Effector memory CD8-positive, alpha-beta T cell (primary cell): ENCODE data around the gene SCLY.

Experiments used
- ATAC-seq: fragments of 150-1000 bp; cut with Tn5 transposase; replicated peaks from 2 replicates; pipeline ENCODE4 v1.10.0; 2021; ENCODE audit warnings: mild to moderate bottlenecking, moderate library complexity
- DNase-seq, 3 experiments: peaks; one replicate each; pipeline ENCODE4 v3.0.0; 2021
- H3K27ac Mint-ChIP-seq, 2 donors: one replicate each; pipeline ENCODE4 v1.8.0; 2022; ENCODE audit warnings: mild to moderate bottlenecking in 2 of 2, mixed read lengths in 2 of 2, moderate library complexity in 2 of 2
- H3K27me3 Mint-ChIP-seq, 2 donors: one replicate each; pipeline ENCODE4 v1.8.0; 2022; ENCODE audit warnings: mixed read lengths in 2 of 2
- H3K36me3 Mint-ChIP-seq: one replicate; pipeline ENCODE4 v1.8.0; 2022; ENCODE audit warnings: mild to moderate bottlenecking, moderate library complexity, mixed read lengths; ENCODE audit not compliant: insufficient read depth
- H3K4me1 Mint-ChIP-seq, 2 donors: one replicate each; pipeline ENCODE4 v1.8.0; 2022; ENCODE audit warnings: low read depth in 2 of 2, mixed read lengths in 2 of 2
- H3K4me3 Mint-ChIP-seq, 2 donors: one replicate each; pipeline ENCODE4 v1.8.0; 2022; ENCODE audit warnings: mild to moderate bottlenecking in 2 of 2, mixed read lengths in 2 of 2, moderate library complexity in 2 of 2
- H3K9me3 Mint-ChIP-seq, 2 donors: one replicate each; pipeline ENCODE4 v1.8.0; 2022; ENCODE audit warnings: mixed read lengths in 2 of 2

Gene SCLY

GRCh38 chr2:238121511-238122286 lies 60.9 kb downstream of the SCLY start:
- no peaks in the 10 kb centered on the region for H3K36me3 Mint-ChIP-seq
- H3K9me3 Mint-ChIP-seq = peaks cover 0 to 1% of the 10 kb centered on the region in 2 donors
- H3K27ac Mint-ChIP-seq = no peak overlapping the region
- DNase-seq (no peak), ATAC-seq (no peak)
- peaks cover 14 to 21% of the 10 kb centered on the region in 2 donors for H3K27me3 Mint-ChIP-seq
- H3K4me1 Mint-ChIP-seq = no peaks in the 10 kb centered on the region
- no peak overlapping the region for H3K4me3 Mint-ChIP-seq

DNA sequence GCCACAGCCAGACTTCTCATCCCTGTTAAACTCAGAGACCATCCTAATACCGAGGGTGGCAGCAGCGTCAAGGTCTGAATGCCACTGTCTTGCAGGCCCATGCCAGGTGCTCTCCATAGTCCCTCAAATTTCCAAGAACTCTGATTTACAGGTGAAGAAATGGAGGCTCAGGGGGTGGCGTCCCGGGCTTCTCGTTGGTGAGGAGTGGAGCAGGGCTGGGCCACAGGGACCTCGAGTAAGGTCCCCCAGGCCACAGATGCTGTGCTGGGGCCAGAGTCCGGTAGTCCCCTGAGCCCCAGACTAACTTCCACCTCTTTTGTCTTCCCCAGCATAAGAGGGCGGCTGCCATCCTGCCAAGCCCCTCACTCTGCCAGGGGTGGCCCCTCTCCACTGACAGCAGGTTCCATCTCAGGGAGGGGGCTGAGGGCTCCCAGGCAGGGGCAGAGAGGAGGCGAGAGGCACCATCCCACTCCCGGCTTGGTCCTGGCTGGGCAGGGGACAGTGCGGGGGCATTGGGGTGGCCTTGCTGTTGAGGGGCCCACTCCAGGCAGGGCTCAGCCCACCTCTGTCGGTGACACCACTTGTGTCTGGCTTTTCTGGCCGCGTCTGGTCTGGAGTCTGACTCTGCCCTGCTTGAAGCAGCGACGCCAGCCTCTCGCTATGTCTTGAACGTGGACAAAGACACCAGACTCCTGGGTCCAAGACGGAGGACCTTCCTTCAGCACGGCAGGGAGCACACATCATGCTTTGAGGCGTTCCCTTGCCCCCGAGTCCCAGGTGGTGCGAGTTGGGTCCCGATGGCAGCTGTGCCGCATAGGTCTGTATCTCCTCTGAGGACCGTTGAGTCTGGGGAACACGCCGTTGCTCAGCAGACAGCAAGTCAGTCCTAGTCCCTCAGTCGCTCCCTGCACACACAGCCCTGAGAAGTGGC lies 61.8 kb downstream of the SCLY start:
- ATAC-seq (no peak), DNase-seq (no peak)
- Mint-ChIP-seq H3K36me3 (no peaks in the 10 kb centered on the region), H3K9me3 (peaks cover 0 to 1% of the 10 kb centered on the region in 2 donors), H3K4me3 (no peak overlapping the region), H3K4me1 (no peaks in the 10 kb centered on the region), H3K27me3 (peaks cover 6 to 16% of the 10 kb centered on the region in 2 donors), H3K27ac (no peak overlapping the region)

DNA sequence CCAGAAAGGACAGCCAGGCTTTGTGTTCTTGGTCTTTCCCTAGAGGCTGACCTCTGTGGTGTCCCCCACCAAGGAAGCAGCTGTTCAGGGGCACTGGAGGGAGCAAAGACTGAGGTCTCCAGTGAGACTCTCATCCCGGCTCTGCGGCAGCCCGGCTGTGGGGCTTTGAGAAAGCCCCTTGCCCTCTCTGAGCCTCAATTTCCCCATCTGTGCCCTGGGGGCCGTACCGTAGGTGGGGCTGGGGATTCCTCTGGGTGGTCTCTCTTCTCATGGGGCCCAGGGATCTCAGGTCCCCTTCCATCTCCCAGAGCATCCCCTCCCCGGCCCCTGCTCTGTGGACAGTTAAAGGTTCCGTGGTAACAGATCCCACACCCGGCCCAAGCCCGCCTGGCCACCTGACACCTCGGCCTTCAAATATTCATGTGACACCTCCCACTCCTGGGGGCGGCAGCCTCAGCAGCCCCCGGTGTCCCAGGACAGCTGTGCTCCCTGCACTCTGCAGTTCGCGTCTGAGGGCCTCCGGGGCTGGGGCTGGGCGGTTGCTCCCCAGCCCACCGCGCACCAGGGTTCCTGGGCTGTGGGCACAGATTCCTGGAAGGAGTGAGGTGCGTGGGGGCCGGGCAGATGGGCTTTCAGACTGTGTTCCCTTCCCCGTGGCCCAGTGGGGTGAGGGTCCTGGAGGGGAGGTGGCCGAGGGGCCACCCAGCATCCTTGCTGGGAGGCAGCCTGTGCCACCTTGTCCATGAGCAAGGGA lies 62.6 kb downstream of the SCLY start:
- Mint-ChIP-seq H3K4me1 (no peaks in the 10 kb centered on the region), H3K4me3 (no peak overlapping the region), H3K27ac (no peak overlapping the region), H3K27me3 (peaks cover 0 to 10% of the 10 kb centered on the region in 2 donors), H3K36me3 (no peaks in the 10 kb centered on the region), H3K9me3 (no peaks in the 10 kb centered on the region)
- DNase-seq (no peak), ATAC-seq (no peak)

GRCh38 chr2:238123991-238124470 lies 63.2 kb downstream of the SCLY start:
- Mint-ChIP-seq H3K36me3 (no peaks in the 10 kb centered on the region), H3K27me3 (peaks cover 0 to 4% of the 10 kb centered on the region in 2 donors), H3K27ac (no peak overlapping the region), H3K4me3 (no peak overlapping the region), H3K4me1 (no peaks in the 10 kb centered on the region), H3K9me3 (no peaks in the 10 kb centered on the region)
- ATAC-seq (no peak), DNase-seq (no peak)

- Mint-ChIP-seq H3K27ac (no peak overlapping the region), H3K4me1 (no peaks in the 10 kb centered on the region), H3K9me3 (no peaks in the 10 kb centered on the region), H3K4me3 (no peak overlapping the region), H3K36me3 (no peaks in the 10 kb centered on the region), H3K27me3 (no peaks in the 10 kb centered on the region)
- DNase-seq (no peak), ATAC-seq (no peak)
Measured at GRCh38 chr2:238124488-238125126, 63.8 kb downstream of the SCLY start.

DNA sequence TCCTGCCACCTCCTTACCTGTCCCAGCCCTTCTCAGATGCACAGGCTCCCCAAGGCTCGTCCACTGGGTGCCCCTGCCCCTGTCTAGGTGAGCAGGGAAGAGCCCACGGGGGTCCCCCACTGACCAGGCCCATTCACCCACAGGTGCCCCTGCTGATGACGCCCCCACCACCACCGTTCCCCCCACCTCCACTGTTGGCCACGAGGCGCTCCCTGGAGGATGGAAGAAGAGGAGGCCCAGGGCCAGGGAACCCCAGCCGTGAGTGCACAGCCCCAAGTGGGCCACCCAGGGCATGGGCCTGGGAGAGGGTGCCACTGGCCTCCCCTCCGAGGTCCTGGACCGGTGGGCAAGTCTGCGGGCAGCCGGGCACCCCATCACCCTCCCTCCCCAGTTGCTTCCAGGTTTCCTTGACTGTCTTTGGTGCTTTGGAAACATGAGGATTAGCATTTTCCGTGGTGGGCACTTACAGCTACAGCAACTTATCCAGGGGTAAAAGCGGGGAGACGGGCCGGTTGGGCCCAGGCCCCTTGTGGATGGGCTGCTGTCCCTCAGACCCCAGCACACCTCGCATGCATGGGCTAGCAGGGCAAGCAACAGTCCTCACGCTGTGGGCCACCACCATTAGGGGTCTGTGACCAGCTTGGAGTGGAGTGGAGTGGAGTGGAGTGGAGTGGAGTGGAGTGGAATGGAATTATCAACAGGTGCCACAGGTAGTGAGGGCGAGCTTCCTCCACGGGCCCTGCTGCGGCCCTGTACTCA lies 64.5 kb downstream of the SCLY start:
- DNase-seq (no peak), ATAC-seq (no peak)
- Mint-ChIP-seq H3K9me3 (no peaks in the 10 kb centered on the region), H3K27ac (no peak overlapping the region), H3K27me3 (no peaks in the 10 kb centered on the region), H3K4me1 (no peaks in the 10 kb centered on the region), H3K36me3 (no peaks in the 10 kb centered on the region), H3K4me3 (no peak overlapping the region)

- Mint-ChIP-seq H3K9me3 (no peaks in the 10 kb centered on the region), H3K27ac (no peak overlapping the region), H3K36me3 (no peaks in the 10 kb centered on the region), H3K4me1 (no peaks in the 10 kb centered on the region), H3K27me3 (no peaks in the 10 kb centered on the region), H3K4me3 (no peak overlapping the region)
- ATAC-seq = no peak
- no peak for DNase-seq
Measured at GRCh38 chr2:238126338-238126737, 65.5 kb downstream of the SCLY start.

DNA sequence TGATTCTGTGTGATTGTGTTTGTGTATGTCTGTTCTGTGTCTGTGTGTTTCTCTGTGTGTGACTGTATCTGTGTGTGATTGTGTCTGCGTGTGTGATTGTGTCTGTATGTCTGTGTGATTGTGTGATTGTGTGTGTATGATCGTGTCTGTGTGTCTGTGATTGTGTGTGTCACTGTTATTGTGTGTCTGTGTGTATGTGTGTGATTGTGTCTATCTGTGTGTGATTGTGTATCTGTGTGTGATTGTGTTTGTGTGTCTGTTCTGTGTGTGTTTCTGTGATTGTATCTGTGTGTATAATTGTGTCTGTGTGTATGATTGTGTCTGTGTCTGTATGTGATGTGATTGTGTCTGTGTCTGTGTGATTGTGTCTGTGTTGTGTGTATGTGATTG lies 66.0 kb downstream of the SCLY start:
- Mint-ChIP-seq H3K36me3 (no peaks in the 10 kb centered on the region), H3K27me3 (no peaks in the 10 kb centered on the region), H3K27ac (no peak overlapping the region), H3K9me3 (no peaks in the 10 kb centered on the region), H3K4me1 (no peaks in the 10 kb centered on the region), H3K4me3 (no peak overlapping the region)
- ATAC-seq (no peak), DNase-seq (no peak)

GRCh38 chr2:238127165-238128060 lies 66.6 kb downstream of the SCLY start:
- Mint-ChIP-seq H3K9me3 (no peaks in the 10 kb centered on the region), H3K36me3 (no peaks in the 10 kb centered on the region), H3K27ac (no peak overlapping the region), H3K4me1 (no peaks in the 10 kb centered on the region), H3K4me3 (no peak overlapping the region), H3K27me3 (no peaks in the 10 kb centered on the region)
- no peak for DNase-seq
- peak; percentile 68 for ATAC-seq

GRCh38 chr2:238128061-238128440 lies 67.2 kb downstream of the SCLY start:
- no peaks in the 10 kb centered on the region for H3K4me1 Mint-ChIP-seq
- DNase-seq = no peak

GRCh38 chr2:238128534-238129001 lies 67.8 kb downstream of the SCLY start:
- ATAC-seq (no peak), DNase-seq (no peak)
- Mint-ChIP-seq H3K4me1 (no peaks in the 10 kb centered on the region), H3K9me3 (no peaks in the 10 kb centered on the region), H3K4me3 (no peak overlapping the region), H3K36me3 (no peaks in the 10 kb centered on the region), H3K27me3 (peaks cover 0 to 2% of the 10 kb centered on the region in 2 donors), H3K27ac (no peak overlapping the region)

More at GRCh38 chr2:238128061-238128440, 67.2 kb downstream of the SCLY start:
- no peaks in the 10 kb centered on the region for H3K9me3 Mint-ChIP-seq
- no peak overlapping the region for H3K4me3 Mint-ChIP-seq
- H3K36me3 Mint-ChIP-seq = no peaks in the 10 kb centered on the region
- no peak overlapping the region for H3K27ac Mint-ChIP-seq
- H3K27me3 Mint-ChIP-seq = no peaks in the 10 kb centered on the region
- no peak for ATAC-seq
